Measurements from ENCODE around the gene ZNF574. TPM values are rescaled to one million over a fixed set of nuclear protein-coding genes. Genes with fewer than 3 reads are reported as not detected.

The ZNF574 gene, protein sequence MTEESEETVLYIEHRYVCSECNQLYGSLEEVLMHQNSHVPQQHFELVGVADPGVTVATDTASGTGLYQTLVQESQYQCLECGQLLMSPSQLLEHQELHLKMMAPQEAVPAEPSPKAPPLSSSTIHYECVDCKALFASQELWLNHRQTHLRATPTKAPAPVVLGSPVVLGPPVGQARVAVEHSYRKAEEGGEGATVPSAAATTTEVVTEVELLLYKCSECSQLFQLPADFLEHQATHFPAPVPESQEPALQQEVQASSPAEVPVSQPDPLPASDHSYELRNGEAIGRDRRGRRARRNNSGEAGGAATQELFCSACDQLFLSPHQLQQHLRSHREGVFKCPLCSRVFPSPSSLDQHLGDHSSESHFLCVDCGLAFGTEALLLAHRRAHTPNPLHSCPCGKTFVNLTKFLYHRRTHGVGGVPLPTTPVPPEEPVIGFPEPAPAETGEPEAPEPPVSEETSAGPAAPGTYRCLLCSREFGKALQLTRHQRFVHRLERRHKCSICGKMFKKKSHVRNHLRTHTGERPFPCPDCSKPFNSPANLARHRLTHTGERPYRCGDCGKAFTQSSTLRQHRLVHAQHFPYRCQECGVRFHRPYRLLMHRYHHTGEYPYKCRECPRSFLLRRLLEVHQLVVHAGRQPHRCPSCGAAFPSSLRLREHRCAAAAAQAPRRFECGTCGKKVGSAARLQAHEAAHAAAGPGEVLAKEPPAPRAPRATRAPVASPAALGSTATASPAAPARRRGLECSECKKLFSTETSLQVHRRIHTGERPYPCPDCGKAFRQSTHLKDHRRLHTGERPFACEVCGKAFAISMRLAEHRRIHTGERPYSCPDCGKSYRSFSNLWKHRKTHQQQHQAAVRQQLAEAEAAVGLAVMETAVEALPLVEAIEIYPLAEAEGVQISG
- 10 to 100 TPM; 14.4 to 25.3 (median 17.1) TPM for total RNA-seq

DNA sequence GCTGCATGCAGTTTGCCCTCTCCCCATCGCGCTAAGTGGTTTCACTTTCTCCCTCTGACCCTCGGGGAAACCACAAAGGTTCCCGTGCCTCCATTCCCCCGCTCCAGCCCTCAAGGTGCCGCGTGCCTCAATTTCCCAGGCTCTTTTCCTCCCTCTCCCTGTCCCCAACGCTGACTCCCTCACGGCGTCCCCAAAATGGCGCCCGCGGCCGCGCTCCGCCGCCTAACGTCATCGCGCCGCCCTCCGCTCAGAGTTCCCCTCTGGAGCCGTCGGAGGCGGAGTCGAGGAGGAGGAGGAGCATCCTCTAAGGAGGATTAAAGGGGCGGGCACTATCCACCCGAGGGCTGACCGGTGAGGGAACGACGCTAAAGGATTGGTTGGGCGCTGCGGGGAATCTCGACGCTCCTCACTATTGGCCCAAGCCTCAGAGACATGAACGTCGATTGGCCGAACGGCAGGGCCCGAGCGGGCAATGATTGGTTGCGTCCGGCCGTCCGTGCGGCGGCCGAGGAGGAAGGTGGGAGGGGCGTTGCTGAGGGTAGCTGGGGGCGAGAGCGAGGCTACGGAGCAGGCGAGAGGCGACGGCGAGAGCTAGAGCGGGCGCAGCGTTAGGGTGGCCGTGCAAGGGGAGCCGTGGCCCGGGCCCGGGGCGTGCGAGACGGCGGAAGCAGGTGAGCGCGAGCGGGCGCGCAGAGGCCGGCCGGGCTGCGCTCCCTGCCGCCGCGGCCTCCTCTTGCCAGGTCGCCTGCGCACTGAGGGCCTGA is at the start of gene ZNF574:
Gene ZNF574, plus strand, starts transcription at position 551 of the 764 bp plus-strand sequence. CDS start 2,441 bp downstream, outside the sequence.
- peak within 1 kb of the TSS; percentile 85 to 97 (median 96) for H3K27ac ChIP-seq
- TF ChIP-seq POLR2A (IDR thresholded peaks at IDR 0.05), result peak; percentile 80 to 84
- TF ChIP-seq, protein P1, sequence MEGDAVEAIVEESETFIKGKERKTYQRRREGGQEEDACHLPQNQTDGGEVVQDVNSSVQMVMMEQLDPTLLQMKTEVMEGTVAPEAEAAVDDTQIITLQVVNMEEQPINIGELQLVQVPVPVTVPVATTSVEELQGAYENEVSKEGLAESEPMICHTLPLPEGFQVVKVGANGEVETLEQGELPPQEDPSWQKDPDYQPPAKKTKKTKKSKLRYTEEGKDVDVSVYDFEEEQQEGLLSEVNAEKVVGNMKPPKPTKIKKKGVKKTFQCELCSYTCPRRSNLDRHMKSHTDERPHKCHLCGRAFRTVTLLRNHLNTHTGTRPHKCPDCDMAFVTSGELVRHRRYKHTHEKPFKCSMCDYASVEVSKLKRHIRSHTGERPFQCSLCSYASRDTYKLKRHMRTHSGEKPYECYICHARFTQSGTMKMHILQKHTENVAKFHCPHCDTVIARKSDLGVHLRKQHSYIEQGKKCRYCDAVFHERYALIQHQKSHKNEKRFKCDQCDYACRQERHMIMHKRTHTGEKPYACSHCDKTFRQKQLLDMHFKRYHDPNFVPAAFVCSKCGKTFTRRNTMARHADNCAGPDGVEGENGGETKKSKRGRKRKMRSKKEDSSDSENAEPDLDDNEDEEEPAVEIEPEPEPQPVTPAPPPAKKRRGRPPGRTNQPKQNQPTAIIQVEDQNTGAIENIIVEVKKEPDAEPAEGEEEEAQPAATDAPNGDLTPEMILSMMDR (IDR thresholded peaks at IDR 0.05), result no peak
- peak; percentile 80 for TF ChIP-seq POLR2AphosphoS5 (IDR thresholded peaks at IDR 0.05)
- H3K4me1 ChIP-seq, result peaks cover 0 to 36% (median 17%) of the 10 kb centered on the region in 3 donors
- peaks cover 0 to 25% of the 10 kb centered on the region in 2 donors for H3K36me3 ChIP-seq
- no peaks in the 10 kb centered on the region for H3K27me3 ChIP-seq
- ATAC-seq, result peak; percentile 99
- peak within 1 kb of the TSS; percentile 67 to 86 for H3K4me3 ChIP-seq
- WGBS, 2 donors (ENCODE audit: low coverage in 1 of 2), result 0 to 1% methylated on average over 19 to 23 of the region's 80 CpGs
- no peaks in the 10 kb centered on the region for H3K9me3 ChIP-seq

DNA sequence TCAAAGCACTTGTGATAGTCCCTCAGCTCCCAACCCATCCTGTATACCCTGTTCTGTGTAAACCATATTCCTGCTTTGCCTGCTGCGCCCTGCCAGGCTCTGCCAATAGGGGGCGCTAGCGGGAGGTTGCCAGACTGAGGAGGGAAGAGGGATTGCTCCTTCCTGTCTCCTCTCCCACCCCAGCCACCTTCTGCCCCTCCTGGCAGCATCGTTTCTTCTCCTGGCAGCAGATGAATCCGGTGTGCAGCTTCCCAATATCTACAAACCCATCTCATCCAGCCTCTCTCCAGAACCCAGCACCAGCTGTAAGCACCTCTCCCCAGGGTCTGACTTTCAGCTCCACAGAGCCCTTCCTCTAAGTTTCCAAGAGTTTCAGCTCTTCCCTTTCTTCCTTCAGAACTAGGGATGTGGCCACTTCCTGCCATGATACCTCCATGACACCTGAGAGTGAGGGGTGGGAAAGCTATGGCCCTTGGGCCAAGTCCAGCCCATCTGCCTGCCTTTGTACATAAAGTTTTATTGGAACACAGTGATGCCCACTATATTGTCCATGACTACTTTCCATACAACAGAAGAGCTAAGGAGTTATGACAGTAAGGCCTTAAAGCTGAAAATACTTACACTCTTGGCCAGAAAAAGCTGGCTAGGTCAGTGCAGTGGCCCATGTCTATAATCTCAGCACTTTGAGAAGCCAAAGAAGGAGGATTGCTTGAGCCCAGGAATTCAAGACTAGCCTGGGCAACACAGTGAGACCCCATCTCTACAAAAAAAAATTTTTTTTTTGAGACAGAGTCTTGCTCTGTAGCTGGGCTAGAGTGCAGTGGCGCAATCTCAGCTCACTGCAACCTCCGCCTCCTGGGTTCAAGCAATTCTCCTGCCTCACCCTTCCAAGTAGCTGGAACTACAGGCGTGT is 47.4 kb upstream of the ZNF574 start:
- TF ChIP-seq, protein P1 (IDR thresholded peaks at IDR 0.05), result peak in 1 of 4 experiments; percentile 35
- TF ChIP-seq EP300 (IDR thresholded peaks at IDR 0.05) (no peak), POLR2AphosphoS5 (IDR thresholded peaks at IDR 0.05) (no peak), POLR2A (IDR thresholded peaks at IDR 0.05) (no peak)
- no peak for ATAC-seq

DNA sequence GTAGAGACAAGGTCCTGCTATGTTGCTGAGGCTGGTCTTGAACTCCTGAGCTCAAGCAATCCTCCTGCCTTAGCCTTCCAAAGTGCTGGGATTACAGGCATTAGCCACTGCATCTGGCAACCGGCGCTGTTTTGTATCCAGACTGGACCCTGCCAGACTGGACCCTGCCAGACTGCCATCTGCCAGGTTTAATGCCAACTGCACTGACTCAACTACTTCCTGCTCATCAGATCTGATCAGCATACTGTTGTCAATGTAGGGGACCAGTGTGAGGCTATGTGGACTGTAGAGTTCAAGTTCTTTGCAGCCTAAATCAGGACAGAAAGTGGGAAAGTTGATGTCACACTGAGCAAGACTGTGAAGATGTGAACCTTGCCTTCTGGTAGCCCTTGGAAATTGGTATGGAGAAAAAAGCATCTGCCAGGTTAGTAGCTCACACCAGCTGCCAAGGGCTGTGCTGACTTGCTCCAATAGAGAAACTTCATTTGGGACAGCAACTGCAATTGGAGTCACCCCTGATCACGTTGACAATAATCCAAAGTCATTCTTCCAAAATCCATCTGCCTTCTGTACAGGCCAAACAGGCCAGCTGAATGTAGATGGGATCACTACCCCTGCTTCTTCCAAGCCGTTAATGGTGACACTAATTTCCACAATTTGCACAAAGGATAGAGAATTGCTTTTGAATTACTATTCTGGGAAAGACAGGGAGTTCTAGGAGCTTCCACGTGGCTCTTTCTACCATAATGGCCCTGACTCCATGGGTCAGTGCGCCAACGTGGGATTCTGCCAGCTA is 45.1 kb upstream of the ZNF574 start:
- no peak overlapping the region for H3K4me3 ChIP-seq
- no peak overlapping the region for H3K27ac ChIP-seq
- no peaks in the 10 kb centered on the region for H3K9me3 ChIP-seq
- no peak for TF ChIP-seq EP300 (IDR thresholded peaks at IDR 0.05)
- H3K27me3 ChIP-seq, result no peaks in the 10 kb centered on the region
- ATAC-seq, result no peak
- WGBS, 2 donors (ENCODE audit: low coverage in 1 of 2), result 69 to 71% methylated on average over 2 to 5 of the region's 7 CpGs
- peaks cover 0 to 11% (median 0%) of the 10 kb centered on the region in 3 donors for H3K4me1 ChIP-seq
- peaks cover 0 to 23% of the 10 kb centered on the region in 2 donors for H3K36me3 ChIP-seq

More for the DNA sequence above, 47.4 kb upstream of the ZNF574 start:
- H3K27me3 ChIP-seq, result no peaks in the 10 kb centered on the region
- no peak overlapping the region for H3K4me3 ChIP-seq
- no peak overlapping the region for H3K27ac ChIP-seq
- peaks cover 0 to 23% of the 10 kb centered on the region in 2 donors for H3K36me3 ChIP-seq
- 55 to 100% methylated on average over 1 to 6 of the region's 8 CpGs for WGBS, 2 donors (ENCODE audit: low coverage in 1 of 2)
- no peaks in the 10 kb centered on the region for H3K9me3 ChIP-seq
- peaks cover 0 to 32% (median 9%) of the 10 kb centered on the region in 3 donors for H3K4me1 ChIP-seq

DNA sequence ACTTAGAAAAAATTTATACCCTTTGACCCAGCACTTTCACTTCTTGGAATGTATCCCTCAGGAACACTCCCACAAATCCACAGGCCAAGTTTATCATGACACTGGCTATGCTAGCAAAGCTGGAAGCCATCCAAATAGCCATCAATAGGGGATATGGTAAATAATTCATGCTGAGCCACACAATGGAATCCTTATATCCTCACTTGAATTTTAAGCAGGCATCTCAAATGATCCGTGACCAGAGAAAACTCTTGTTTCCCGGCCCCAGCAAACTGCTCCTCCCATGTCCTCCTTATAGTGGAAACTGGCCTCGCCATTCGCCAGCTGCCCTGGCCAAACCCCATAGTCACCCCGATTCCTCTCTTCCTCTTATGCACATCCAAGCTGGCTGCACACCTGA is 43.5 kb upstream of the ZNF574 start:
- peaks cover 0 to 11% (median 0%) of the 10 kb centered on the region in 3 donors for H3K4me1 ChIP-seq
- ATAC-seq, result no peak
- WGBS, 2 donors (ENCODE audit: low coverage in 1 of 2), result 55 to 58% methylated on average over 4 to 5 of the region's 5 CpGs
- no peaks in the 10 kb centered on the region for H3K9me3 ChIP-seq
- H3K36me3 ChIP-seq, result peaks cover 0 to 34% of the 10 kb centered on the region in 2 donors
- H3K27me3 ChIP-seq, result no peaks in the 10 kb centered on the region
- H3K27ac ChIP-seq, result no peak overlapping the region
- TF ChIP-seq POLR2AphosphoS5 (IDR thresholded peaks at IDR 0.05) (peak; percentile 41), POLR2A (IDR thresholded peaks at IDR 0.05) (no peak)
- no peak overlapping the region for H3K4me3 ChIP-seq
